ENCODE results near the gene FBXL13.
A peak's percentile ranks its signal among the peaks of the same experiment; 100 is the strongest.
"Not testable (repeated sequence)": the region's sequence is repeated elsewhere in the genome, so short reads cannot be mapped to it uniquely, and the experiment has no call there.

The FBXL13 gene

DNA sequence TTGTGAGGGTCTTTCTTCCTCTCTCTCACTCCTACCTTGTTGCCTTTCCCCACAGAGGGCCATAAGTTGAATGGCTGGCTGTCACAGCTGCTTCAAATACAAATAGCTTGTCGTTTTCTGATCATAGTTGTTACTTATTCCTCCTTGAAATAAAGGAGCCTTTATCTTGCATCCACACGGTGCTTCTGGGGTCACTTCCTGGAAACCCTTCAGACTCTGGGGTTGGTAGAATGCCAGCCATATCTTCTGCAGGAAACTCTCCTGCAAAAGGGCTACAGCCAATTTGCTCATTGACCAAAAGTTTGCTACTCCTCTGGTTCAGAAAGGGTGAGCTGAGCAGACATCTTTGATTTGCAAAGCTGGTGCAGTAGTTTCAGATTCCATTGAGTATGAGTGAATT lies 255.4 kb downstream of the FBXL13 start:
- DNase-seq (ENCODE audit: low read depth), result no peak

- no peak for DNase-seq (ENCODE audit: low read depth)
Measured at GRCh38 chr7:102817616-102818573, 256.7 kb downstream of the FBXL13 start.

GRCh38 chr7:102814025-102814471 lies 260.5 kb downstream of the FBXL13 start:
- peak; percentile 90 for DNase-seq (ENCODE audit: low read depth)

GRCh38 chr7:102813191-102814024 lies 261.2 kb downstream of the FBXL13 start:
- DNase-seq (ENCODE audit: low read depth), result no peak

DNA sequence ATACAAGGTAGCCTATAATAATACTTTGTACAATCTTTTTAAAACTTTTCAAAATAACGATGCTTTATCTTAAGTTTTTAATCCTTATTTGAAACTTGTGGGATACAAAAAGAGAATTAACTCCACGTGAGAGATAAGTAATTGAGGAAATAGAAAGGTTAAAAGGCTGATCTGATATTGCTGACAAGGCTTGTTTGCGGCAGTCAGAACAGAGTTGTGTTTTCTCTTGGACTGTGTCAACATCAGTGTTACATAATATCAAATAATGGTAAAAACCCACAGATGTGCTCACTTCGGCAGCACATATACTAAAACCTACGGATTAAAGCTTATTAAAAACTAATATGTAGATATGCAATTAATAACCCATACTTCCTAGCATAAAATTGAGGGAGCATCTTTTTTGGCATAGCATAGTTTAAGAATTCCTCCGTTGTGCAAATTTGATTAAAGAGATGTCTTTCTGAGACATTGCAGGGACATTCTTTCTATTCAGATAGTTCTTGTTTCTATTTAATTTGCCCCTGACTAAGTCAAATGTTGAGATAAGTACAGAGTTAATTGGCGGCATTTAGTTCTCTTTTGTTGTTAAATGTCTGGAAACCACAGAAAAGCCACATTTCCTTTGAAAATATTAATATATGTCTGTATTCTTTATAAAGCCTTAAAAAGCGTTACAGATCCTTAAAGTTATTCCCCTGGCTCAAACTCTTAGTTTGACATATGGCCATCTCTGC lies 262.5 kb downstream of the FBXL13 start:
- no peak for DNase-seq (ENCODE audit: low read depth)

GRCh38 chr7:102810916-102811315 lies 263.7 kb downstream of the FBXL13 start:
- DNase-seq (ENCODE audit: low read depth), result no peak

DNA sequence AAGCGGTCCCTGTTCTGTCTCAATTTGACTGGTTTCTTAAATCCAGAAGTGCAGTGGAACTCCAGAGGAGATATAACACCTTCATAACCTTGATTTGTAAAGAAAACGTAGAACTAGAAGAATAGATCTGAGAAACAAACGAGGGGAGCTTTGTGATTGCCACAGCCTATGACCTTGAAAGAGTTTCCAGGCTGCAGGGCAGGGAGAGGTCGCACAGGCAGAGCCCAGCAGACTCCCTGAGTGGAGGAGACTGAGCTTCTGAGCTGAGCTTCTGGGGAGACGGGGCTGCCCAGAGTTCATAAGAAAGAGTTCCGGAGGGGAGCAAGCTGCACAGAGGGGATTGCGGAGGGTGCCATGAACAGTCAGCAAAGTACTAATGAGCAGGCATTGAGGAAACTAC lies 268.0 kb downstream of the FBXL13 start:
- no peak for DNase-seq (ENCODE audit: low read depth)

DNA sequence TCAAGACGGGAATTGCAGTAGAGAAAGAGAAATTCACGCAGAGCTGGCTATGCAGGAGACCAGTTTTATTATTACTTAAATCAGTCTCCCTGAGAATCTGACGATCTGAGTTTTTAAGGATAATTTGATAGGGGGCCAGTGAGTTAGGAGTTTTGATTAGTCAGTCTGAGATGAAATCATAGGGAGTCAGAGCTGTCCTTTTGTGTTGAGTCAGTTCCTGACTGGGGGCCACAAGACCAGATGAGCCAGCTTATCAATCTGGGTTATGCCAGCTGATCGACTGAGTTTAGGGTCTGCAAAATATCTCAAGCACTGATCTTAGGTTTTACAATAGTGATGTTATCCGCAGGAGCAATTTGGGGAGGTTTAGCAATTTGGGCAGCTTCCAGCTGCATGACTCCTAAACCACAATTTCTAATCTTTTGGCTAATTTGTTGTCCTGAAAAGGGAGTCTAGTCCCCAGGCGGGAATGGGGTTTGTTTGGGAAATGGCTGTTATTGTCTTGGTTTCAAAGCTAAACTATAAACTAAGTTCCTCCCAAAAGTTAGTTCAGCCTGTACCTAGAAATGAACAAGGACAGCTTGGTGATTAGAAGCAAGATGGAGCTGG lies 278.5 kb downstream of the FBXL13 start:
- DNase-seq (ENCODE audit: low read depth), result peak; percentile 48

- peak; percentile 52 for DNase-seq (ENCODE audit: low read depth)
Measured at GRCh38 chr7:102794567-102794966, 280.0 kb downstream of the FBXL13 start.

GRCh38 chr7:102791831-102792230 lies 282.8 kb downstream of the FBXL13 start:
- DNase-seq (ENCODE audit: low read depth), result not testable (repeated sequence)

- DNase-seq (ENCODE audit: low read depth), result not testable (repeated sequence)
Measured at GRCh38 chr7:102791367-102791766, 283.2 kb downstream of the FBXL13 start.

DNA sequence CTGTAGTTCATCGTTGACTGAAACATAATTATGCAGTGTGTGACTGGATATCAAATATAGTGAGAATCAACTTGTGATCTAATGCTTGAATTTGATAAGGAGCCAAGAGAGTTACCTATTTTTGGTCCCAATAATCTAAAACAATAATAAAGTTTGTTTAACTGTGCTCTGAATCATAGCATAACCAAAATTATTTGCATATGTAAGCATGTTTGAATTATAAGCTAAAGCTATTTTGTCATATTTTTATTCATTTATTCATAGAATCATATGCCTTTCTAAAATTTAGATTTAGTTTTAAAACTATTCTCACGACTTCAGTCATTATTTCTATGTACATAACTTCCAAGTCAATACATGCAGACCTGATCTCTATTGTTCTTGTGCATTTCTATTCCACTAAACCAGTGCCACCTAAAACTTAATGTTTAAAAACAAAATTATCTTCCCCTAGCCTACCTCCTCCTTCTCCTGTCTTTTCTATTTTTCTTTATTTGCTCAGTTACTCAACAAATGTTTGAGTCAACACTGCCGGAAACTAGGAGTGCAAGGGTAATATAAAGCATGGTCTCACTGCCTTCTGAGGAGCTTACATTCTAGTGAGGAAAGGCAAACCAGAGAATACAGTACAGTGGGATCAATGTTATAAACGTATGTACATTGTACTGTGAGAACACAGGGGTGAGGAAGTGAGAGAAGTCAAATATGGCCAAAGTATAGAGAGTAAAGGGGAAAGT lies 284.1 kb downstream of the FBXL13 start:
- not testable (repeated sequence) for DNase-seq (ENCODE audit: low read depth)

GRCh38 chr7:102788770-102789169 lies 285.8 kb downstream of the FBXL13 start:
- DNase-seq (ENCODE audit: low read depth), result not testable (repeated sequence)

DNA sequence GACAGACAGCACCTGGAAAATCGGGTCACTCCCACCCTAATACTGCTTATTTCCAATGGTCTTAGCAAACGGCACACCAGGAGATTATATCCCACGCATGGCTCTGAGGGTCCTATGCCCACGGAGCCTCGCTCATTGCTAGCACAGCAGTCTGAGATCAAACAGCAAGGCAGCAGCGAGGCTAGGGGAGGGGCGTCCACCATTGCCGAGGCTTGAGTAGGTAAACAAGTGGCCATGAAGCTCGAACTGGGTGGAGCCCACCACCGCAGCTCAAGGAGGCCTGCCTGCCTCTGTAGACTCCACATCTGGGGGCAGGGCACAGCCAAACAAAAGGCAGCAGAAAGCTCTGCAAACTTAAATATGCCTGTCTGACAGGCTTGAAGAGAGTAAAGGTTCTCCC lies 293.7 kb downstream of the FBXL13 start:
- not testable (repeated sequence) for DNase-seq (ENCODE audit: low read depth)

DNA sequence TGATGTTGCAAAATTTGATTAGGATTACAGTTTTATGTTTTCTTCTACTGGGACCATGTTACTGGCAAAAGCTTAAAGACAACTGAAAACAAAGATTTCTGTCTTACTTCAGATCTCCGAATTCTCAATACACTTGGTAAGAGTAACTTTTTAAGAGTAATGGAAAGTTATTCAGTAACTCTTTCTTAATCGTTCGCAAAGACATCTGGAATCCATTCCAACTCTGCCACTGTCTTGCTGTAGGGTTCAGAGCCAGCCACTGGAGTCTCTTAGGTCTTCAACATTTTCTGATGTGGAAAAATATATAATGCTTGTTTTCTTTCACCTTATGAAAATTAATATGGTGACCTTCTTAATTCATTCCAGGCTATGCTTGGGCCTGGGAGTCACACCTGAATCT lies 295.9 kb downstream of the FBXL13 start:
- DNase-seq (ENCODE audit: low read depth), result not testable (repeated sequence)

DNA sequence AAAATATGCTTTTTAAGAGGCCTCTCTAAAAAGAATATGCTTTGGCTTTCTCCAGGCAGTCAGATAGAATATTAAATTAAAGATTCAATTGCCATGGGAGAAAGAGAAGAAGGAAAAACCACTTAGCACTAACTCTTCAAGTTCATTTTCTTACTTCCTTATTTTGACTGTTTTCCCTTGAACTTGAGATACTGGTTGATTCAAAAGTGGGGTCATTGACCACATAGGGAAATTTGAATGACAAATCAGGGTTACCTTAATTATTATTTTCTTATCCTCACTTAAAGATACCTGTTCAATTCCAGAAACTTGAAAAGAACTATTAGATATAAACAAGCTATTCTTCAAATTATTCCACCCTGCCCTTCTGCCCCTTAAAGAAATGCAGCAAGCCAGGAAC lies 298.4 kb downstream of the FBXL13 start:
- DNase-seq (ENCODE audit: low read depth), result not testable (repeated sequence)

DNA sequence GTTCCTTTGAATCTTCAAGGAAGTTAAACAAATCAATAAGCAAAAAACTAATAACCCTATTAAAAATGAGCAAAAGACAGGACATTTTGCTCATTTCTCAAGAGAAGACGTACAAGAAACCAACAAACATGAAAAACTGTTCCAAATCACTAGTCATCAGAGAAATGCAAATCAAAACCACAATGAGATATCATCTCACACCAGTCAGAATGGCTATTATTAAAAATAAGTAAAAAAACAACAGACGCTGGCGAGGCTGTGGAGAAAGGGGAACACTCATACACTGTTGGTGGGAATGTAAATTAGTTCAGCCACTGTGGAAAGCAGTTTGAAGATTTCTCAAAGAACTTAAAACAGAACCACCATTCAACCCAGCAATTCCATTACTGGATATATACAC lies 304.1 kb downstream of the FBXL13 start:
- not testable (repeated sequence) for DNase-seq (ENCODE audit: low read depth)

DNA sequence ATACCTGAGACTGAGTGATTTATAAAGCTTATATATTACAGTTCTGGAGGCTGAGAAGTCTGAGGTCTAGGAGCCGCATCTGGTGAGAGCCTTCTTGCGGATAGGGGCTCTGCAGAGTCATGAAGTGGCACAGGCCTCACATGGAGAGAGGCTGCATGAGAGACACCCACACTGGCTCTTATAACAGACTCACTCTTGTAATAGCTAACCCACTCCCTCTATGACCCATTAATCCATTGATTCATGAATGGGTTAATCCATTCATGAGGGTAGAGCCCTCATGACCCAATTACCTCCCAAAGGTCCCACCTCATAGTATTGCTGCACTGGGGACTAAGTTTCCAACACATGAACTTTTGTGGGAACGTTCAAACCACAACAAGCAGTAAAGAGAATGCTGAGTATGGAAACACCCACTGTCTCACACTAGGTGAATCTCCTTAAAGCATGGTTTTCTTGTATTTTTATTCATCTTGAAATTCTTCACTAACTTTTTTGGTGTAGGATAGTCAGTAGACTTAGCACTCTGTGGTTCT lies 304.9 kb downstream of the FBXL13 start:
- not testable (repeated sequence) for DNase-seq (ENCODE audit: low read depth)

- not testable (repeated sequence) for DNase-seq (ENCODE audit: low read depth)
Measured at GRCh38 chr7:102763295-102763905, 311.2 kb downstream of the FBXL13 start.
